Endothelial cell of umbilical vein (primary cell): Measurements from ENCODE around the gene TRPM3. TPM values are rescaled to one million over a fixed set of nuclear protein-coding genes. Genes with fewer than 3 reads are reported as not detected.

Source experiments
- BruUV-seq: library from RNA; stranded (reverse); fragments of 400-500 nt; replicated peaks from 2 replicates; lab custom pipeline; 2021; lab: Mats Ljungman, UMichigan
- CTCF ChIA-PET: fragments of 300-600, 350-600 bp; sonication (Branson Sonifier 250); formaldehyde crosslinking; loops from one replicate; lab custom pipeline; 2021; ENCODE audit warnings: antibody characterized with exemption, inconsistent platforms; lab: Charles Lee
- POLR2A ChIA-PET: fragments of 300-600, 350-600 bp; sonication (Branson Sonifier 250); formaldehyde crosslinking; loops from one replicate; lab custom pipeline; 2021; ENCODE audit warnings: antibody characterized with exemption, inconsistent platforms; lab: Charles Lee
- DNase-seq: peaks from one replicate; pipeline ENCODE4 v3.0.0-alpha.2; 2011; ENCODE audit warnings: low read depth, low spot score
- FAIRE-seq: peaks from 2 replicates; lab custom pipeline; 2011; peaks lifted over from hg19 to GRCh38; lab: Jason Lieb, UNC
- H2AFZ ChIP-seq: 2 replicates; pipeline ENCODE4 v1.6.0; 2012; ENCODE audit warnings: low read depth, low read length, control low read depth, inconsistent platforms
- H3K27ac ChIP-seq: 2 replicates; pipeline ENCODE4 v1.5.1; 2011; ENCODE audit warnings: low read depth, mild to moderate bottlenecking, control low read depth, low read length, moderate library complexity; ENCODE audit not compliant: insufficient read depth
- H3K27me3 ChIP-seq, 2 experiments: 2 replicates each; pipeline versions ENCODE4 v1.6.0 to v1.6.1; 2011; ENCODE audit warnings: low read length in 2 of 2, mixed read lengths in 1 of 2; ENCODE audit not compliant: control insufficient read depth in 2 of 2, insufficient read depth in 2 of 2
- H3K36me3 ChIP-seq, 2 experiments: 2 replicates in 1 of 2; 3 replicates in 1 of 2; pipeline ENCODE4 v1.5.1; 2011; ENCODE audit warnings: low read length in 2 of 2, mild to moderate bottlenecking in 1 of 2, moderate library complexity in 1 of 2; ENCODE audit not compliant: control insufficient read depth in 2 of 2, insufficient read depth in 2 of 2; ENCODE audit errors: extremely low read depth in 1 of 2
- H3K4me1 ChIP-seq: 3 replicates; pipeline ENCODE4 v1.5.1; 2011; ENCODE audit warnings: mild to moderate bottlenecking, low read length; ENCODE audit not compliant: control insufficient read depth, insufficient read depth; ENCODE audit errors: extremely low read depth
- H3K4me2 ChIP-seq: 2 replicates; pipeline ENCODE4 v1.6.1; 2011; ENCODE audit warnings: low read length, control low read depth, mixed read lengths; ENCODE audit not compliant: insufficient read depth
- H3K4me3 ChIP-seq, 3 experiments: fragments of 200-600 bp in 1 of 3; sonication (generic), shearing (Covaris generic) in 1 of 3; replicated peaks in 1 of 3; 2 replicates each; pipeline ENCODE4 v1.5.1; 2011 to 2016; ENCODE audit warnings: control low read depth in 3 of 3, low read length in 3 of 3, mild to moderate bottlenecking in 2 of 3, inconsistent platforms in 1 of 3, low read depth in 1 of 3, moderate library complexity in 1 of 3; ENCODE audit not compliant: insufficient read depth in 1 of 3
- H3K79me2 ChIP-seq: 2 replicates; pipeline ENCODE4 v1.6.0; 2012; ENCODE audit warnings: low read length, inconsistent platforms; ENCODE audit not compliant: control insufficient read depth, insufficient read depth
- H3K9ac ChIP-seq: replicated peaks from 2 replicates; pipeline ENCODE3; 2011; ENCODE audit warnings: low read length, control low read depth; ENCODE audit not compliant: insufficient read depth; ENCODE audit errors: extremely low read depth
- H3K9me1 ChIP-seq: replicated peaks from 3 replicates; pipeline ENCODE4 v1.6.0; 2011; ENCODE audit warnings: mild to moderate bottlenecking, low read length; ENCODE audit not compliant: control insufficient read depth, insufficient read depth; ENCODE audit errors: extremely low read depth
- H3K9me3 ChIP-seq: replicated peaks from 2 replicates; pipeline ENCODE4 v1.5.1; 2012; ENCODE audit warnings: low read length, inconsistent platforms; ENCODE audit not compliant: control insufficient read depth, insufficient read depth
- H4K20me1 ChIP-seq: replicated peaks from 2 replicates; pipeline ENCODE3; 2011; ENCODE audit warnings: mild to moderate bottlenecking, low read length; ENCODE audit not compliant: control insufficient read depth, insufficient read depth; ENCODE audit errors: extremely low read depth
- EZH2 ChIP-seq: IDR thresholded peaks from 2 replicates; pipeline ENCODE4 v1.6.1; 2012; ENCODE audit warnings: borderline replicate concordance, low read depth, mild to moderate bottlenecking, moderate library complexity, low read length, inconsistent platforms; ENCODE audit not compliant: severe bottlenecking
- FOS ChIP-seq: IDR thresholded peaks from 2 replicates; pipeline ENCODE4 v1.6.1; 2011; ENCODE audit warnings: mild to moderate bottlenecking, low read length, moderate library complexity, borderline replicate concordance; ENCODE audit not compliant: insufficient read depth
- GATA2 ChIP-seq: IDR thresholded peaks from 2 replicates; pipeline ENCODE4 v1.7.0; 2011; ENCODE audit warnings: low read depth, mild to moderate bottlenecking, moderate library complexity, mixed read lengths, low read length; ENCODE audit not compliant: insufficient read length, insufficient read depth
- JUN ChIP-seq: IDR thresholded peaks from 2 replicates; pipeline ENCODE4 v1.6.1; 2011; ENCODE audit warnings: borderline replicate concordance, low read depth; ENCODE audit not compliant: insufficient read length, insufficient read depth
- MAX ChIP-seq: IDR thresholded peaks from 2 replicates; pipeline ENCODE4 v1.6.1; 2011; ENCODE audit not compliant: insufficient read depth, insufficient read length
- MYC ChIP-seq: IDR thresholded peaks from one replicate; pipeline ENCODE4 v1.6.1; 2011; ENCODE audit warnings: mild to moderate bottlenecking, low read depth, low read length
- POLR2A ChIP-seq: IDR thresholded peaks from 2 replicates; pipeline ENCODE4 v1.6.1; 2012; ENCODE audit warnings: low read depth, mild to moderate bottlenecking, control low read depth, low read length
- POLR2AphosphoS5 ChIP-seq: IDR thresholded peaks from 2 replicates; pipeline ENCODE4 v1.6.1; 2012; ENCODE audit warnings: low read depth, mild to moderate bottlenecking, control low read depth, low read length, moderate library complexity; ENCODE audit not compliant: insufficient read depth
- dilution Hi-C: fragments of 300-500 bp; cut with MboI; formaldehyde crosslinking; loops from one replicate; pipeline ENCODE4 v1.15.0; 2019; ENCODE audit warnings: low sequenced_read_pairs; ENCODE audit not compliant: extremely low pct_ligation_motif_present
- intact Hi-C: fragments of 100-400 bp; cut with micrococcal nuclease; formaldehyde crosslinking; loops from one replicate; pipeline ENCODE4 v1.10.0; 2022
- polyA plus RNA-seq, 4 experiments: library from polyadenylated mRNA; depleted of rRNA in 3 of 4; stranded (reverse) in 3 of 4; unstranded in 1 of 4; fragments of >200 nt; gene quantifications; 2 replicates each; pipeline versions ENCODE4 v1.2.1 to v1.2.3, GENCODE V29; 2011 to 2012; ENCODE audit warnings: missing spikeins in 1 of 4
- total RNA-seq: library from RNA; stranded (reverse); gene quantifications from 2 replicates; pipeline ENCODE4 v1.2.3, GENCODE V29; 2021
- TF ChIP-seq, protein P1 (sequence below), 2 donors: IDR thresholded peaks; 1 replicate in 1 of 2; 2 replicates in 1 of 2; pipeline ENCODE4 v1.5.1; 2011; ENCODE audit warnings: low read length in 2 of 2, mild to moderate bottlenecking in 2 of 2, moderate library complexity in 2 of 2, control low read depth in 1 of 2, inconsistent platforms in 1 of 2, low read depth in 1 of 2; ENCODE audit not compliant: insufficient read depth in 1 of 2; ENCODE audit errors: extremely low read depth in 1 of 2

Gene TRPM3
- total and polyA plus RNA-seq, 2 donors (not counting 3 experiments of a cell fraction or from before 2014, with no cell fraction given), result 0.17 to 0.33 TPM

DNA sequence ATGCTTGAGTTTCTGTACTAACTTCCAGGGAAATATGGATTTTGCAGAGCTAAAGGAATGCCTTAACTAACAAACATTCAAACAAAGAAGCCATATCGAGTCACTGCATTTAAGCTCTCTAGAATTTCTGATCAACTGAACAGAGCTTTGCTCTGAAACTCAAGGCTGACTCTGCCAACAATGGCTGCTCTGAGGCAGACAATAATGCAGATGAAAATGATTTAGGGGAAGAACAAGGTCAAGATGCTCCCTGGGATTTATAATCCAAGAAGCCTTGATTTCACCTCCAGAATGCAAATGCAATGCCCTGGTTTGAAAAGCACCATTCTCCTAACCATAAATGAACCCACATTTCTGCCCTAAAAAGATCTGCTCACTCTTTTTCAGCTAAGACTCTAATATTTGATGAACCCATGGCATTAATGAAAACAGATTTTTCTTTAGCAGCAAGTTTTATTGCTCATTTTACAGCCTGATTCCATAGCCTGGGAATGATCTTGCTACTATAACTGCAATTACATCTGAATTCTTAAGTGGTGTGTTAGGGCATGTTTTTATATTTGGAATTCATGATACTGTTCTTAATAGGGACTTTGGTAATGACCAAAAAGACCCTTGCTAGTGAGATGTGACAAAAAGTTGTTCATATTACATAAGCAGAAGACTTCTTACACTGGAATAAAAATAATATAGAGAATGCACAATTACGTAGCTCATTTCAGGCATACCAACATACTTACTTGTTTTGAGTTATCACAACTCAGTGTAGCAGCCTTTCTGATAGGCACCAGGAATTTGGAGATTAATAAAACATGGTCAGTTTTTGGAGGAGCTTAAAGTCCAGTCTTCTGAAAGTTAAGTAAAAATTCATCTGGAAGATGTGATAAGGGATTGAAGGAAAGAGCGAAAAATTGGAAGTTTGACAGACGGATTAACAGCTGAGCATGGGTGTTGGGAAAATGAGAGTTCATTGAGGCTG, 169.4 kb downstream of the TRPM3 start:
- H3K79me2 ChIP-seq, result no peaks in the 10 kb centered on the region
- H3K9me3 ChIP-seq, result no peaks in the 10 kb centered on the region
- DNase-seq, result no peak
- peaks cover 2% of the 10 kb centered on the region for H3K4me1 ChIP-seq
- no peak for FAIRE-seq
- H3K36me3 ChIP-seq, result no peaks in the 10 kb centered on the region
- H3K27ac ChIP-seq, result no peak overlapping the region
- no peak overlapping the region for H3K4me2 ChIP-seq
- CTCF ChIA-PET, result interaction anchor here (0.9 to 1.6 kb wide), 4 partner anchors 12 to 312 kb away, joined by 3 to 6 read pairs (median 4); no protein-coding TSS in a partner anchor
- H3K27me3 ChIP-seq, result peaks cover 0 to 2% of the 10 kb centered on the region in 2 experiments
- POLR2A ChIA-PET, result no interaction called here
- no peaks in the 10 kb centered on the region for H3K9me1 ChIP-seq
- BruUV-seq, result no TSS peak
- H2AFZ ChIP-seq, result no peak overlapping the region
- no peak overlapping the region for H3K4me3 ChIP-seq
- H3K9ac ChIP-seq, result no peak overlapping the region
- intact Hi-C loops (no loop called here), dilution Hi-C loops (no loop called here)
- H4K20me1 ChIP-seq, result no peaks in the 10 kb centered on the region
- no peak for TF ChIP-seq MYC
- TF ChIP-seq, protein P1, sequence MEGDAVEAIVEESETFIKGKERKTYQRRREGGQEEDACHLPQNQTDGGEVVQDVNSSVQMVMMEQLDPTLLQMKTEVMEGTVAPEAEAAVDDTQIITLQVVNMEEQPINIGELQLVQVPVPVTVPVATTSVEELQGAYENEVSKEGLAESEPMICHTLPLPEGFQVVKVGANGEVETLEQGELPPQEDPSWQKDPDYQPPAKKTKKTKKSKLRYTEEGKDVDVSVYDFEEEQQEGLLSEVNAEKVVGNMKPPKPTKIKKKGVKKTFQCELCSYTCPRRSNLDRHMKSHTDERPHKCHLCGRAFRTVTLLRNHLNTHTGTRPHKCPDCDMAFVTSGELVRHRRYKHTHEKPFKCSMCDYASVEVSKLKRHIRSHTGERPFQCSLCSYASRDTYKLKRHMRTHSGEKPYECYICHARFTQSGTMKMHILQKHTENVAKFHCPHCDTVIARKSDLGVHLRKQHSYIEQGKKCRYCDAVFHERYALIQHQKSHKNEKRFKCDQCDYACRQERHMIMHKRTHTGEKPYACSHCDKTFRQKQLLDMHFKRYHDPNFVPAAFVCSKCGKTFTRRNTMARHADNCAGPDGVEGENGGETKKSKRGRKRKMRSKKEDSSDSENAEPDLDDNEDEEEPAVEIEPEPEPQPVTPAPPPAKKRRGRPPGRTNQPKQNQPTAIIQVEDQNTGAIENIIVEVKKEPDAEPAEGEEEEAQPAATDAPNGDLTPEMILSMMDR (IDR thresholded peaks at IDR 0.05; ENCODE audit: extremely low read depth in 1 of 2, insufficient read depth in 1 of 2, low read depth in 1 of 2, low read length in 2 of 2), result no peak
- no peak for TF ChIP-seq POLR2AphosphoS5
- TF ChIP-seq GATA2, result no peak
- TF ChIP-seq EZH2, result no peak
- TF ChIP-seq FOS, result no peak
- TF ChIP-seq JUN, result no peak
- TF ChIP-seq MAX, result no peak
- TF ChIP-seq POLR2A, result no peak
